Measurements from ENCODE around the gene CTNND2.

The CTNND2 gene

GRCh38 chr5:11904265-11904906 lies at the start of gene CTNND2:
Gene CTNND2 (minus strand): TSS chr5:11904446. CDS start chr5:11903853, 593 bp downstream.
- no peak for DNase-seq (ENCODE audit: low spot score)

DNA sequence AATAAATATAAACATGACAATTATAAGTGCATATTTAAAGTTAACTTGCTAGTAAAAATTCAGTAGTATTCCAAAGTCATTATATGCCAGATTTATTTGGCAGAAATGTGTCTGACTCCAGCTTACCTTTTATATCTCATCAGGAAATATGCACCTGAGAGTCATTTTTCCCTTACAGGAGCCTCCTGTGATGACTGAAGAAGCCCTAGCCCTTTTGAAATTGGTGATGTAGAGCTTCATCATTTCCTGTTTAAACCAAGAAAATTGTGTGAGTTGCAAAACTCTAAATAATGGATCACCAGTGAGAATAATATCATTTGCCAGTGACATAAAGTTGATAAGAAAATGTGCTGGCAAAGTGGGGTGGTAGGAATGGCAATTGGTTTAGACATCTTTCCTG lies 42.1 kb upstream of the CTNND2 start:
- DNase-seq (ENCODE audit: low spot score): no peak

- DNase-seq (ENCODE audit: low spot score): no peak
Measured at GRCh38 chr5:11941566-11941965, 37.3 kb upstream of the CTNND2 start.

GRCh38 chr5:11931638-11932037 lies 27.4 kb upstream of the CTNND2 start:
- no peak for DNase-seq (ENCODE audit: low spot score)

GRCh38 chr5:11928909-11929308 lies 24.7 kb upstream of the CTNND2 start:
- DNase-seq (ENCODE audit: low spot score): no peak

- no peak for DNase-seq (ENCODE audit: low spot score)
Measured at GRCh38 chr5:11925701-11926100, 21.5 kb upstream of the CTNND2 start.

DNA sequence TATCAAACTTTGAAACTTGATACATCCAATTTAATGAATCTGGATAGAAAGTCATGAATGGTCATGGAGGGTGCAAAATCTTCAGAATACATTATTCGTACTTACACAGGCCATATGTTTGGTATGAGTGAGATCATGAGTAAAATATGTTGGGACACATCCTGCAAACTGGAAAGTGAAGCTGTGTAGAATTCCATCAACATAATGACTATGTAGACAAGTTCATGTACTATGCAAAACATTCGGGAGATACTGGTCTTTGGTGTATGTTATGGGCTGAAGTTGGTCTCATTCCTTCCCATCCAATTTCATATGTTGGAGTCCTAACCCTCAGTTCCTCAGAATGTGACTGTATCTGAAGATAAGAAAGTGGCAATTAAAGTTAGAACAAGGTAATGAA lies 18.1 kb upstream of the CTNND2 start:
- DNase-seq (ENCODE audit: low spot score): no peak

DNA sequence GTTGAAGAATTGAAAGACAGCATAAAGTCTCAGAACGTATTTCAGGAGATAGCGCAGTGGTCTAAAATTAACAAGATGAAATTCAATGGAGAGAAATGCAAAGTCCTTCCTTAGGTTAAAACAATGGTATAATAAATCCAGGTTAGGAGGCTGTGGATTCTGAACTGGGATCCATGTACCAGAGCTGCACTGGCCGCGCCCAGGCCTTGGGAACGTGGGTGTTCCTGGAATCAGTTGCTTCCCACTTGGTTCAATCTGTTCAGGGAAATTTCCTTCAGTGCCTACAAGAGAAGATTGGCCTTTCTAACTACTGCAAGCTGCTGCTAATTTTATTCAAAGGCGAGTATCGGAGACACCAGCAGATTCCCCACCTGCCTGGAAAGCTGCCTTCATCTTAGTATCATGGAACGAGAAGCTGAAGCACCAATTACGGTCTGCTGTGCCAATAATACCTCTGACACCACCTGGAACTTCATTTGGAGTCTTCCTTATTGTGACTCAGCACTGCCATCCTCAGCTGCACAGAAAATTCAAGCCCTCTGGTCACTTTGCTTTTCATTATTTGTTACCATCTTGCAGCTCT lies 14.3 kb upstream of the CTNND2 start:
- no peak for DNase-seq (ENCODE audit: low spot score)

GRCh38 chr5:11909471-11909870 lies 5.2 kb upstream of the CTNND2 start:
- no peak for DNase-seq (ENCODE audit: low spot score)

GRCh38 chr5:11906497-11906896 lies 2.3 kb upstream of the CTNND2 start:
- DNase-seq (ENCODE audit: low spot score): no peak

DNA sequence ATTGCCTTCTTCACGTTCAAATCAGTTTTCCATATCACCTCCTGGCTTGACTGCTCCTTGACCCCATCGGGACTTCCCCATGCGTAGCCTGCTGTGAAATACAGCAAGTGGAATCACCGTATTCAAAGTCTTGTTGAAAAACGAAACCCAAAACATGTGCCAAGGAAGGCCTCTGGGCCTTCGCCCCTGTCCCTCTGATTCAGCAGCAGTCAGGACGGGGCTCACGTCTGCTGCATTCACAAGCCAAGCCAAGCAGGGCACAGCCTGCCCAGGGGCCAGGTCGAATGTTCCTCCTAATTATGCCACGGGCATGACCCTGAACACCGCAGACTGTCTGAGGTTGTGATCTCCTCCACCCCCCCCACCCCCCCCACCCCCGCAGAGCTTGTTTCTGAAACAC lies 960 bp upstream of the CTNND2 start:
- DNase-seq (ENCODE audit: low spot score): no peak

DNA sequence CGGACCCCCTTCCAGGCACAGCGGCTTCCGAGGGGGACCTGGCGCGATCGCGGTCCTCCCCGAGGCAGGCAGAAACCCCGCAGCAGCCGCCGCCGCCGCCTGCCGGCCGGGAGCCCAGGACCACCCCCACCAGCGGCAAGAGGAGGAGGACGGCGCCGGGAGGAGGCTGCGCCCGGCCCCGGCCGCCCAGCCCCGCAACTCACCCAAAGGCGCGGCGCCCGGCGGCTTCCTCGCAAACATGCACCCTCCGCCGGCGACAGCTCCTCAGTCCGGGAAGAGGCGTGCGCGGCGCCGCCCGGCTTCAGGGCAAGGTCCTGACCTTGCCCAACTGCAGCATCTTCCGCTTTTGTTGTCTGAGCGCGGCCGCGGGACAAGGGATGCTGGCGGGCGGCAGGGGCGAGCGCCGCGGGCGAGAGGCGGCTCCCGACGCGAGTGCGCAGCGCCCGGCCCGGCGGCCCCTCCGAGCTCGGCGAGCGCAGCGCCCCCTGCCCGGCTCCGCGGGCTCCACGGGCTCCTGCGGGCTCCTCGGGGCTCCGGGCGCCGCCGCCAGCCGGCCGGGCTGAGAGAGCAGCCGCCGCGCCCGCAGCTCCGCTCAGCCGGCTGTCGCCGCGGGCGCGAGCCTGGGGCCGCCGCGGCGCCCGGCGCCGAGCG lies 507 bp downstream of the CTNND2 start:
- DNase-seq (ENCODE audit: low spot score): peak; percentile 56

GRCh38 chr5:11903121-11903613 lies 1.1 kb downstream of the CTNND2 start:
- no peak for DNase-seq (ENCODE audit: low spot score)

GRCh38 chr5:11902201-11902619 lies 2.0 kb downstream of the CTNND2 start:
- DNase-seq (ENCODE audit: low spot score): no peak

- DNase-seq (ENCODE audit: low spot score): no peak
Measured at GRCh38 chr5:11898787-11899186, 5.5 kb downstream of the CTNND2 start.

- DNase-seq (ENCODE audit: low spot score): no peak
Measured at GRCh38 chr5:11897781-11898180, 6.5 kb downstream of the CTNND2 start.

DNA sequence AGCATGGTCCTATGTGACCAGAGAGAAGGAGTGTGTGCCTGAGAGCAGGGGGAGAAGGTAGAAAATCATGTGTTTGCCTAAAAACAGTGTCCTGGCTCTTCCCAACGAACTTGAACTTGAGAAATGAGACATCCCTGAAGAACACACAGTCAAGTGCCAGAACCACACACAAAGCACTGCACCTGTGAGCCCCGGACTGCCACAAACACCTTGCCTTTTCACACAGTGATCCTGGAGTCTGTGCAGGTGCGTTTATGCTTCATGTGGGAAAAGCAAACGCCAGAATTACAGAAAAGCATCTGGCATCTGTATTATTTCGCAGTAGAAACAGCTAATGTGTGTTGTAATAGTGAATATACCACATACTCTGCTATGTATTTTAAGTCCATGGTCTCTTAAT lies 9.3 kb downstream of the CTNND2 start:
- DNase-seq (ENCODE audit: low spot score): no peak

DNA sequence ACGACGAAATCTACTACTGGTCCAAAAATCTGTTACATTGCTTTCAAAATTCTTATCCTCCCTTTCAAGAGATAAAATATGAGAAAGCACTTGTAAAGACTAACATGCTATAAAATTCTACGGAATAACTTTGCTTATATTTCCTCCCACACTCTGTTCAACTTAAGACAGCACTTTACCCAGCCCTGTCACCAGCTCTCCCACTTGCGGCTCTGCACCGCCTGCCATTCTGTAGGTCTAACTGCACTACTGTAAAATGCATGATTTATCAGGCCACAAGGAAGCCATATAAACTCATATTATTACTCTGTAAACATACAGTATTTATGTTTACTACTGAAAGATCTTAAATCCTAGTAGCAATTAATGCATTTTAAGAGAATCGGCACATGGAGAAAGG lies 11.4 kb downstream of the CTNND2 start:
- no peak for DNase-seq (ENCODE audit: low spot score)

DNA sequence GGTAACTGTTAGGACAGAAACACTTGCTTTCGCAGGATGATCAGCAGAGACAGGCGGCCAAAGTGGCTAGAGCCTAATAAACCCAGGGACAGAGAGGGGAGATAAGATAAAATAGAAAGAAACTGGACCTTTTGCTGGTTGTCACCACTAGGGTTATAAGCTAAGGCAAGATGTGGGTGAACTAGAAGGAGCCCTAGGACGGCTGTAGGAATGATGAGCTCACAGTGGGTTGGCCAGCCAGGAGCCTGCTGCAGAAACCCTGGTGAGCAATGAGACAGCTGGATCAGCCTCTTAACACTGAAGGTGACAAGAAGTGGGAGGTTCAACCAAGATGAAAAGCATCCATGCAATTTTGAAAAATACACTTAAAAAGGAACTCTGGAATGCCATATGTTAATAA lies 13.5 kb downstream of the CTNND2 start:
- no peak for DNase-seq (ENCODE audit: low spot score)

- no peak for DNase-seq (ENCODE audit: low spot score)
Measured at GRCh38 chr5:11888221-11888620, 16.0 kb downstream of the CTNND2 start.

DNA sequence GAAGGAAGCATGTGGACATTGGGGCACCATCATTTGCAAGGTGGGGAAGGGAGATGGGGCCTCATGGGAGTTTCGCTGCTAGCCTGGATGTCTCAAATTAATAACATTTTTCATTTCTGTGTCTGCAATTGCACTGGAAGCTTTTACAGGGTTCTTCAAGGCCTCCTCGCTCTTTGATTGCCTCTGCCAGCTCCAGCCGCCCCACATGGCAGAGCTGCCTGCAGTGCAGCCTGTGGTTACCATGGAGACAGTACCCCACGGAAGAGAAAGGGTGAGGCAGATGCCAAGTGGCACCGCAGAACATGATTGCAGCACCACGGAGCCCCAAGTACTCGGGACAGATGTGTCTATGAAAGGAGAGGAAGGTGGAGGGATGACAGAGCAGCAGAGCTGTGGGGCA lies 25.4 kb downstream of the CTNND2 start:
- DNase-seq (ENCODE audit: low spot score): no peak

DNA sequence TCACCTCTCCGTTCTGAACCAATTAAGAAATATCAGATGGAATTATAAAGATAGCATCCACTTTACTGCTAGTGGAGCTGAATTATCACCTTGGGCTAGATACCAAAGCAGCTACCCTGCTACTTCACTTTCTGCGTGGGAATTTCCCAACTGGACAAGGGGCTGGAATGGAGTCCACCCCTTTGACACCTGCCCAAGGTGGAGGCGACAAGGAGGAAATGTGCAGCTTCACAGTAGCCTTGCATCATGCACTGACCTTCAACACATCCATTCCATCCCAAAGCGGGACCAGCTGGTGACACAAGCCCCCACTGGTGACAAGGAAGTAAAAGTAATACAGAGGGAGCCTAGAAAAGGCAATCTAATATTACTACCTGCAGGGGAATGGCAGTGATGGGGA lies 30.7 kb downstream of the CTNND2 start:
- no peak for DNase-seq (ENCODE audit: low spot score)

DNA sequence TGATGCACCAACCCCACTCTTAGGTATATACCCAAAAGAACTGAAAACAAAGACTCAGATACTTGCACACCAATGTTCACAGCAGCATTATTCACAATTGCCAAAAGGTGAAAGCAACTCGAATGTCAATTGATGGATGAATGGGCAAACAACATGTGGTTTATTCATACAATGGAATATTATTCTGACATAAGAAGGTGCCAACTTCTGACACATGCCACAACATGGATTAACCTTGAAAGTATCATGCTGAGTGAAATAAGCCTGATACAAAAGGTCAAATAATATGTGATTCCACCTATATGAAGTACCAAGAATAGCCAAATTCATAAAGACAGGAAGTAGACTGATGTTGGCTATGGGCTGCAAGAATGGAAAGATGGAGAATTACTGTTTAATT lies 35.0 kb downstream of the CTNND2 start:
- no peak for DNase-seq (ENCODE audit: low spot score)

DNA sequence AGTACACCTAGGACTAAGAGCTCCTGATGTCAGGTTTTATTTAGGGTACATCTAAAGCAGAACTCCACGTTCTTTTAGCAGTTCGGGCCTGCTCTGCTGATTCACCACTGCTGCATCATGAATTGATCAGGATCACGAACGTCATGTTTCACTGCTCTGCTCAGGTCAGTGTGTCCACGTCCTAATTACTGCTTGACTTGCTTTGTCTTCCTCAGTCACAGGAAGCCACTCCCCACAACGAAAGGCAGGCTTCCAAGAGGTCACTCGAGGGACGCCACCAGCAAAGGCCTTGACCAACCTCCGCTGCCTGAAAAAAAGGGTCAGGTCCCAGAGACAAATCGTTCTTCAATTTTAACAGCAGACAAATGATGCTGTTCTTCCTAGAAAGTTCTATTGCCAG lies 40.3 kb downstream of the CTNND2 start:
- no peak for DNase-seq (ENCODE audit: low spot score)

Measured in germinal center (tissue), 1 donor.